ENCODE data around the gene SYNM.

- TF ChIP-seq CTCF (conservative IDR thresholded peaks at IDR 0.05; ENCODE audit: low read depth, low read length), result no peak
- no peak for TF ChIP-seq EZH2 (IDR thresholded peaks at IDR 0.05; ENCODE audit: low read length, unreplicated experiment)
- TF ChIP-seq EZH2phosphoT487 (IDR thresholded peaks at IDR 0.05; ENCODE audit: borderline replicate concordance, low read length), result no peak
Measured at GRCh38 chr15:99163271-99164062, 58.6 kb downstream of the SYNM start.
